AG04450 (cell line): ENCODE results near the gene TAAR2. TPM values are rescaled to one million over a fixed set of nuclear protein-coding genes. Genes with fewer than 3 reads are reported as not detected.
"Not testable (repeated sequence)": the region's sequence is repeated elsewhere in the genome, so short reads cannot be mapped to it uniquely, and the experiment has no call there.

Source experiments
- CTCF ChIA-PET: fragments of 300-600, 350-600 bp; formaldehyde crosslinking; extraction: SDS; loops from one replicate; lab custom pipeline; 2022; ENCODE audit warnings: antibody characterized with exemption, inconsistent platforms; lab: Charles Lee
- POLR2A ChIA-PET: fragments of 350-600 bp; formaldehyde crosslinking; extraction: SDS; loops from one replicate; lab custom pipeline; 2021; ENCODE audit warnings: antibody characterized with exemption, inconsistent platforms; lab: Yijun Ruan, JAX
- DNase-seq: peaks from one replicate; pipeline ENCODE4 v3.0.0-alpha.2; 2011; ENCODE audit warnings: low read depth, low spot score
- H3K27ac ChIP-seq: one replicate; pipeline ENCODE4 v1.5.1; 2012; ENCODE audit warnings: low read depth, low read length, control low read depth
- H3K27me3 ChIP-seq: one replicate; pipeline ENCODE4 v1.6.0; 2012; ENCODE audit warnings: low read length; ENCODE audit not compliant: control insufficient read depth, insufficient read depth
- H3K4me3 ChIP-seq: 2 replicates; pipeline ENCODE4 v1.5.1; 2011; ENCODE audit warnings: mild to moderate bottlenecking, low read depth, low read length, control low read depth
- H3K9me3 ChIP-seq: 2 replicates; pipeline ENCODE4 v1.5.1; 2012; ENCODE audit warnings: low read length; ENCODE audit not compliant: control insufficient read depth, insufficient read depth
- polyA plus RNA-seq: library from polyadenylated mRNA; depleted of rRNA; stranded (reverse); fragments of >200 nt; gene quantifications from 2 replicates; pipeline ENCODE4 v1.2.3, GENCODE V29; 2011
- TF ChIP-seq, protein P1 (sequence below): IDR thresholded peaks from 2 replicates; pipeline ENCODE4 v1.5.1; 2011; ENCODE audit warnings: low read depth, low read length, control low read depth, inconsistent platforms

Gene TAAR2
- polyA plus RNA-seq, 1 experiment, result not detected

GRCh38 chr6:132612449-132613108 lies 11.5 kb downstream of the TAAR2 start:
- CTCF ChIA-PET, result no interaction called here
- no peaks in the 10 kb centered on the region for H3K9me3 ChIP-seq
- TF ChIP-seq, protein P1, sequence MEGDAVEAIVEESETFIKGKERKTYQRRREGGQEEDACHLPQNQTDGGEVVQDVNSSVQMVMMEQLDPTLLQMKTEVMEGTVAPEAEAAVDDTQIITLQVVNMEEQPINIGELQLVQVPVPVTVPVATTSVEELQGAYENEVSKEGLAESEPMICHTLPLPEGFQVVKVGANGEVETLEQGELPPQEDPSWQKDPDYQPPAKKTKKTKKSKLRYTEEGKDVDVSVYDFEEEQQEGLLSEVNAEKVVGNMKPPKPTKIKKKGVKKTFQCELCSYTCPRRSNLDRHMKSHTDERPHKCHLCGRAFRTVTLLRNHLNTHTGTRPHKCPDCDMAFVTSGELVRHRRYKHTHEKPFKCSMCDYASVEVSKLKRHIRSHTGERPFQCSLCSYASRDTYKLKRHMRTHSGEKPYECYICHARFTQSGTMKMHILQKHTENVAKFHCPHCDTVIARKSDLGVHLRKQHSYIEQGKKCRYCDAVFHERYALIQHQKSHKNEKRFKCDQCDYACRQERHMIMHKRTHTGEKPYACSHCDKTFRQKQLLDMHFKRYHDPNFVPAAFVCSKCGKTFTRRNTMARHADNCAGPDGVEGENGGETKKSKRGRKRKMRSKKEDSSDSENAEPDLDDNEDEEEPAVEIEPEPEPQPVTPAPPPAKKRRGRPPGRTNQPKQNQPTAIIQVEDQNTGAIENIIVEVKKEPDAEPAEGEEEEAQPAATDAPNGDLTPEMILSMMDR, result no peak
- POLR2A ChIA-PET, result no interaction called here
- no peak for DNase-seq
- no peak overlapping the region for H3K4me3 ChIP-seq
- peaks cover 10% of the 10 kb centered on the region for H3K27me3 ChIP-seq
- no peak overlapping the region for H3K27ac ChIP-seq

- ChIA-PET CTCF (no interaction called here), POLR2A (no interaction called here)
- DNase-seq, result no peak
- no peak overlapping the region for H3K4me3 ChIP-seq
- H3K9me3 ChIP-seq, result no peaks in the 10 kb centered on the region
- H3K27me3 ChIP-seq, result peaks cover 10% of the 10 kb centered on the region
- TF ChIP-seq, protein P1, result no peak
- no peak overlapping the region for H3K27ac ChIP-seq
Measured at GRCh38 chr6:132611616-132612015, 12.5 kb downstream of the TAAR2 start.

- ChIA-PET CTCF (no interaction called here), POLR2A (no interaction called here)
- Histone ChIP-seq H3K27ac (no peak overlapping the region), H3K4me3 (no peak overlapping the region), H3K27me3 (peaks cover 10% of the 10 kb centered on the region), H3K9me3 (no peaks in the 10 kb centered on the region)
- DNase-seq, result no peak
- TF ChIP-seq, protein P1, result no peak
Measured at GRCh38 chr6:132607544-132608233, 16.4 kb downstream of the TAAR2 start.

DNA sequence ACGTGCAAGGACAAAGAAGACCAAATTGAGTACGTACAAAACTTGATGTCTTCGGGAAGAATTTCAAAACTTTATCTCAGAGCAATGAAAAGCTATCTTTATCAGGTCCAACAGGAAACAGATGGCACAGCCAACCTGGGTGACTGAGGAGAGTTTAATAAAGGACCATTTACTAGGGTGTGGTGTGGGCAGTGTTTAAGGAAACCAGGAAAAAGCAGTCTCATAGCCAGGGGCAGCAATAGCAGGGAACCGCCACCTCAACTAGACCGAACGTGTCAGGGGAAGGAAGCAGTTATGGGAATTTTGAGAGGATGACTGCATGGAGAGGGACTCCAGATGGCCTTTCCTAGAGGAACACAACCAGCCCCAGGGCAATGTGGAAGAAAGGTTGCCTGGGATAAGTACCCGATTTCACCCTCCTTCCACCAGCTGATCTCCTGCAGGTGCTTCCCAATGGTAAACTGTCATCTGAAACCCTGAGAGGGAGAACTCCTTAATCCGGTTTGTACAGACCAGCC lies 19.4 kb downstream of the TAAR2 start:
- H3K4me3 ChIP-seq, result no peak overlapping the region
- ChIA-PET CTCF (no interaction called here), POLR2A (no interaction called here)
- DNase-seq, result no peak
- no peaks in the 10 kb centered on the region for H3K9me3 ChIP-seq
- TF ChIP-seq, protein P1, result no peak
- H3K27ac ChIP-seq, result no peak overlapping the region
- H3K27me3 ChIP-seq, result peaks cover 3% of the 10 kb centered on the region

- CTCF ChIA-PET, POLR2A ChIA-PET, H3K9me3 ChIP-seq, H3K27ac ChIP-seq, H3K4me3 ChIP-seq, DNase-seq, H3K27me3 ChIP-seq: not testable (repeated sequence)
Measured at GRCh38 chr6:132600900-132601299, 23.2 kb downstream of the TAAR2 start.
